Stimulated activated naive CD8-positive, alpha-beta T cell treated with anti-CD3 and anti-CD28 coated beads, Interleukin-15, amount 100 ng/mL, for 72 hours (primary cell): Measurements from ENCODE around the gene EFCAB12.

ENCODE experiments used
- ATAC-seq: fragments of 150-1000 bp; cut with Tn5 transposase; 2 replicates; pipeline ENCODE4 v1.10.0; 2021; ENCODE audit warnings: mild to moderate bottlenecking, moderate library complexity
- DNase-seq, 2 donors: peaks; one replicate each; pipeline ENCODE4 v3.0.0; 2021 to 2022
- H3K27ac Mint-ChIP-seq, 2 donors: one replicate each; pipeline ENCODE4 v1.8.0; 2022; ENCODE audit warnings: mild to moderate bottlenecking in 2 of 2, mixed read lengths in 2 of 2, moderate library complexity in 2 of 2
- H3K27me3 Mint-ChIP-seq: one replicate; pipeline ENCODE4 v1.8.0; 2022; ENCODE audit warnings: mixed read lengths
- H3K4me1 Mint-ChIP-seq: one replicate; pipeline ENCODE4 v1.8.0; 2022; ENCODE audit warnings: mild to moderate bottlenecking, mixed read lengths
- H3K4me3 Mint-ChIP-seq, 2 donors: one replicate each; pipeline ENCODE4 v1.8.0; 2022; ENCODE audit warnings: mild to moderate bottlenecking in 2 of 2, mixed read lengths in 2 of 2, moderate library complexity in 1 of 2
- H3K9me3 Mint-ChIP-seq, 2 donors: one replicate each; pipeline ENCODE4 v1.8.0; 2022; ENCODE audit warnings: mixed read lengths in 2 of 2

Gene EFCAB12

DNA sequence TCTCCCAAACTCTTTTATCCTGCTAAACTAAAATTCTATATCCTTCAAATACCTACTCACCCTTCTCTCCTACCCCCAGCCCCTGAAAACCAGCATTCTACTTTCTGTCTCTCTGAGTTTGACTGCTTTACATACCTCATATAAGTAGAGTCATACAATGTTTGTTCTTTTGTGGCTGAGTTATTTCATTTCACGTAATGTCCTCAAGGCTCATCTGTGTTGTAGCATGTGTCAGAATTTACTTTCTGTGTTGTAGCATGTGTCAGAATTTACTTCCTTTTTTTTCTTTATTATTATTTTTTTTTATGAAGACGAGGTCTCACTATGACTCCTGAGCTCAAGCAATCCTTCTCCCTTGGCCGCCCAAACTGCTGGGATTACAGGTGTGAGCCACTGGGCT is 31.7 kb upstream of the EFCAB12 start:
- no peaks in the 10 kb centered on the region for H3K27me3 Mint-ChIP-seq
- H3K4me1 Mint-ChIP-seq, result peaks cover 14% of the 10 kb centered on the region
- H3K4me3 Mint-ChIP-seq, result no peak overlapping the region
- ATAC-seq (no peak), DNase-seq (no peak)
- H3K27ac Mint-ChIP-seq, result no peak overlapping the region
- no peaks in the 10 kb centered on the region for H3K9me3 Mint-ChIP-seq

DNA sequence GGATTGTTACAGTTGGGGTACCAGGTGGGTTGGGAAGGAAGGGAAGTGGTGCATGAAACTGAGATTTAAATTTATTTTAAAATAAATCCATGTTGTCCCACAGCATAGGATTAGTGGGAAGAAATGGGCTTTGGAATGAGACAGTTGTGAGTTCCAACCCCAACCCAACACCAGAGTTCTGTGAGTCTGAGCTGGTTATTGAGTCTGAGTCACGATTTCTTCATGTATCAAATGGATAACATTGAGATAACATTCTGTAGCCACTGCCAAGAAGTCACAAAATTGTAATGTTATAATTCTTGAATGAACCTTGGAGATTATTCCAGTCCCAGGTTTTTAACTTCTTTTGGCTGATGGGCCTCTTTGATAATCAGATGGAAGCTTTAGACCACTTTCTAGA is 25.3 kb upstream of the EFCAB12 start:
- H3K27me3 Mint-ChIP-seq, result no peaks in the 10 kb centered on the region
- no peak for DNase-seq
- no peak overlapping the region for H3K27ac Mint-ChIP-seq
- no peaks in the 10 kb centered on the region for H3K4me1 Mint-ChIP-seq
- no peak overlapping the region for H3K4me3 Mint-ChIP-seq
- no peaks in the 10 kb centered on the region for H3K9me3 Mint-ChIP-seq
- no peak for ATAC-seq

DNA sequence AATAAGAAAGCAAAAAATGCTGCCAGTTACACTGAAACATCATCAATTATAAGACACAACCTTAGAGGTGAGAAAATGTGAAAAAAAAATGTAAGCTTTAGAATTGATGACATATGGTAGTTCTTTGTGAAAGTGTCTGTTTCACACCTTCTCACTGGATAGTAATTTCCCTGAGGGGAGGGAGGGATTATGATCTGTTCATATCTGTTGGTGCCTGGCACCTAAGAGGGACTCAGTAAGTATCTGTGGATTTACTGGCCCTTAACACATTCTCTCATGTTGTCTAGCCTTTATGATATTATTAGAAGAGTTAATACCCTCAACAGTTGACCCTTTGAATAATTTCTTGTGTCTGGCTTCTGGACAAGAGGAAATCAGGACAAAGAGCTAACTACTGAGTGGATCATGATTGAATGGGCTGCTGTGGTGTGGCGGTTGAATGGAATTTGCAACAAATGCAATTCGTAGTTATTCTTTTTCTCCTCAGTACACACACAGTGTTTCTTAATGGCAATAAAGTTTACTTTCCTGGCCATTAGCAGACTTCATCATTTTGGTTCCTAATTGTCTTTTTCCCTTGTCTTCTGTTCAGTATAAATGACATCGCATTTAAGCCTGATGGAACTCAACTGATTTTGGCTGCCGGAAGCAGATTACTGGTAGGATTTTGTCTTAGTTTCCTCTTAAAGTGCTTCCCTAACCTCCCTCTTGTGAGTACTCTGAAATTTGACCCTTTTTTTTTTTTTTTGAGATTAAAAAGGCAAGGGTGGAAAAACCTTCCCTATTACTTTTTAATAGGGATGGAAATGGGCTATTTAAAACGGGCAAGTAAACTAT is 21.1 kb upstream of the EFCAB12 start:
- Mint-ChIP-seq H3K4me1 (no peaks in the 10 kb centered on the region), H3K27ac (no peak overlapping the region), H3K9me3 (no peaks in the 10 kb centered on the region), H3K4me3 (no peak overlapping the region), H3K27me3 (no peaks in the 10 kb centered on the region)
- ATAC-seq (no peak), DNase-seq (no peak)

DNA sequence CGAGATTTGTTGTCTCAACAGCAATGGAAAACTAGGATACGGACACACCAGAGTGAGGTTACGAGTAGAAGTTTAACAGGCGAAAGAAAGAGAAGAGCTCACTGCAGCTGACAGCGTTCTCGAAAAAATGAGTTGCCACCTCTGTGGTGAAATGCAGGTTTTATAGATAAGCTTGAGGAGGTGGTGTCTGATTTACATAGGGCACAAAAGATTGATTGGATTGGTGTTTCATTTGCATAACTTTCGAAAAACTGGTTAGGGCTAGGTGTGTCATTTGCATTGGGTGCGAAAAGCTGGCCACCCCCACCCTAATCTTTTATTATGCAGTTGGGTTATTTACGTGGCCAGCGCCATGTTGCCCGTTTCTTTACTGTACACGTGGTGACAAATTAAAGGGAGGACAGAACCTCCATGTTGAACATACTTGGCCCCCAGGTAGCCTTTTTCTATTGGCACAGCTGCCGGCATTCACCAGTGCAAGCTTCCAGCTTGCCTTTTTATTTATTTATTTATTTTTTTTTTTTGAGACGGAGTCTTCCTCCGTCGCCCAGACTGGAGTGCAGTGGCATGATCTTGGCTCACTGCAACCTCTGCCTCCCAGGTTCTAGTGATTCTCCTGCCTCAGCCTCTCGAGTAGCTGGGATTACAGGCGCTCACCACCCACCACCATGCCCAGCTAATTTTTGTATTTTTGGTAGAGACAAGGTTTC is 19.9 kb upstream of the EFCAB12 start:
- no peak for ATAC-seq
- Mint-ChIP-seq H3K27me3 (no peaks in the 10 kb centered on the region), H3K4me3 (no peak overlapping the region), H3K9me3 (no peaks in the 10 kb centered on the region), H3K4me1 (peaks cover 6% of the 10 kb centered on the region), H3K27ac (no peak overlapping the region)
- no peak for DNase-seq

DNA sequence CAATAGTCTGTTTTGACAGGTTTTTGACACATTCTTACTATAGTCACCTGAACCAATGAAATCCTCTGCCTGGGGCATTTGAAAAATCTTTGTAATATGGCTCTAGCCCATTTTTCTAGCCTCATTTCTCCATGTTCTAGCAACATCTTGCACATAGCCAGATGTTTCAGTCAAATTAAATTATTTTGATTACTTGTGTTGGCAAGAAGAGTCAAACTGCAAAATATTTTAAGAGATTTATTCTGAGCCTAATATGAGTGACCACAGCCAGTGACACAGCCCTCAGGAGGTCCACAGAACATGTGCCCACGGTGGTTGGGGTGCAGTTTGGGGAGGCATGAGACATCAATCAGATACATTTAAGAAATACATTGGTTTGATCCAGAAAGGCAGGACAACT is 18.5 kb upstream of the EFCAB12 start:
- H3K27ac Mint-ChIP-seq, result no peak overlapping the region

DNA sequence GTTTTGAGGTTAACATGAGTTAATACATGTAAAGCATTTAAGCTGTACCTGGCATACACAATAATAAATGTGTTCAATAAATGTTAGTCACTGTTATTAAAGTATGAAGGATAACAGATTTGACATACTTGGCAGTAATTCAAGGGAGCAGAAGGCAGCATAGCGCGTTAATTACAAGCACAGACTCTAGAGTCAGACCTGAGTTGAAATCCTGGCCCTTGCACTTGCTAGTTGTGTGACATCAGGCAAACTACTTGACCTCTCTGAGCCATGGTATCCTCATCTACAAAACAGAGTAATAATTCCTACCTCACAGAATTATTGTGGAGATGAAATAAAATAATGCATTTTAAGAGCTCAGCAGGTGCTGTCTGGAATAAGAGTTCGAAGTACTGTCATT is 17.0 kb upstream of the EFCAB12 start:
- Mint-ChIP-seq H3K9me3 (no peaks in the 10 kb centered on the region), H3K27ac (no peak overlapping the region), H3K4me3 (no peak overlapping the region), H3K27me3 (no peaks in the 10 kb centered on the region), H3K4me1 (peaks cover 28% of the 10 kb centered on the region)
- ATAC-seq (no peak), DNase-seq (no peak)

More for the DNA sequence above, 18.5 kb upstream of the EFCAB12 start:
- no peak for ATAC-seq
- DNase-seq, result no peak
- Mint-ChIP-seq H3K4me1 (peaks cover 17% of the 10 kb centered on the region), H3K4me3 (no peak overlapping the region), H3K9me3 (no peaks in the 10 kb centered on the region), H3K27me3 (no peaks in the 10 kb centered on the region)

DNA sequence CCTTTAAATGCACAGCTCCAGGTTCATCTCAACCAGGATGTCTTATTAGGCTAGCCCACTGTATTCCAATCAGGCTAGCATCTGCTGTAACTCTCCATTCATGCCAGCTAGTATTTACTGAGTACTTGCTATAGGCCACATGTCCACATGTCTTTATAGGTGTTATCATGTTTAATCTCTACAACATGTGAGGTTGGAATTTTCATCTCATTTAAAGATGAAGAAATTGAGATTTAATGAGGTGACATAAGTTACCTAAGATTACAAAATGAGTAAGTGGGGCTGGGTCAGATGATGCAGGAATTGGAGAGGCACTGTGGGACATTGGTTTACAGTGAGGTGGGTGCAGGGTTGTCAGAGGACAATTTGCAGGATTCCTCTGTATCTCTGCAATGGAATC is 14.5 kb upstream of the EFCAB12 start:
- Mint-ChIP-seq H3K9me3 (no peaks in the 10 kb centered on the region), H3K4me1 (peaks cover 36% of the 10 kb centered on the region), H3K4me3 (no peak overlapping the region), H3K27ac (peak overlapping the region in 1 of 2 donors; percentile 2), H3K27me3 (no peaks in the 10 kb centered on the region)
- DNase-seq (no peak), ATAC-seq (no peak)

DNA sequence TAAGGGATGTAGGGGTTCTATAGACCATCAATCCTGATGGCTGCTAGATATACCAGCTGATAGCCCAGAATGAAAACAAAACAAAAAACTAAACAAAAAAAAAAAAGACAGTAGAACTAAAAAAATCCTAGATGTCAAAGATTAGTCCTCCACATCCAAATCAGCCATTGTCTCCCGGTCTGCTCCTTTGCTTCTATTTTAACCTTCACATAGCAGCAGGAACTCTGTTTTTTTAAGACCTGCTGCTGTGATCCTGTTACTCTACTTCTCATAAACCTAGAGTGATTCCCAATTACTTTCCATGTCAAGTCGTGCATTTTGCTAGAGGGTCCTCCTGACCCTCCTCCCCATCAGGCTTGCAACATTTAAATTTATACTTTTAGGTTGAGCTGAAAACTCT is 14.1 kb upstream of the EFCAB12 start:
- DNase-seq, result no peak
- Mint-ChIP-seq H3K27ac (peak overlapping the region in 1 of 2 donors; percentile 2), H3K9me3 (no peaks in the 10 kb centered on the region), H3K27me3 (no peaks in the 10 kb centered on the region), H3K4me3 (no peak overlapping the region), H3K4me1 (peaks cover 40% of the 10 kb centered on the region)
- no peak for ATAC-seq

DNA sequence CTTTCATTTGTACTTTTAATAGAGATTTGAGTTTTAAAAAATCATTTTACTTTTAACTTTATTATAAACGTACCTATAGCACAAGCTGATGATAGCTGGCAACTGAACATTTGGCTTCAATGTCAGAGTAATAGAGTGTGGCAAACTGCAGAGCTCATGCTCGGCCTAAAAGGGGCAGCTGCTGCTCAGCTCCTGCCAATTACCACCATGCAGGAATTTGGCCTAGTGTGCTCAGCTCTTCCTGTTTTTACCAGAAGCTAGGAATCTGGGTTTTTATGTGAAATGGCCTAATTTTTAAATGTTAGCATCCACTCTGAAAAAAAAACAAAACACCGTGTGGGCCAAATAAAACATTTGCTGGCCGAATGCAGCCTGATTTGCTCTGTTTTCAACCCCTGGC is 13.3 kb upstream of the EFCAB12 start:
- Mint-ChIP-seq H3K27ac (no peak overlapping the region), H3K27me3 (no peaks in the 10 kb centered on the region), H3K9me3 (no peaks in the 10 kb centered on the region), H3K4me3 (peak overlapping the region; percentile 84 to 99), H3K4me1 (peaks cover 44% of the 10 kb centered on the region)
- ATAC-seq, result no peak
- no peak for DNase-seq

DNA sequence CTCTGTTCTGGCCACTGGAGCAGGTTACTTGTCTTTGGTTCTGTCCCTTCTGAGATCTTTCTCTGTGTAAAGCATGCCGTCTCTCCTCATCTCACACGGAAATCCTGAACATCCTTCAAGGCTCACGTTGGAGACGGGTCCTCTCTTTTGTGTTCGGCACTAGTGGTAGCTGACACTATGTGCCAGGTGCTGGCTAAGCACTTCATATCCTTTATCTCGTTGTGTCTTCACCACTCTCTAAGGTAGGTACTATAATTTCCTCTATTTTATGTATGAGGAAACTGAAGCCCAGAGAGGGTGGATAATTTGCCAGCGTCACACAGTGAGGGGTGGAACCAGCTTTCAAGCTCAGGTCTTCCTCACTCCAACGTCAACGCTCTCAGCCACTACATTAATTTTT is 12.8 kb upstream of the EFCAB12 start:
- DNase-seq, result no peak
- no peaks in the 10 kb centered on the region for H3K27me3 Mint-ChIP-seq
- H3K9me3 Mint-ChIP-seq, result no peaks in the 10 kb centered on the region
- peak overlapping the region; percentile 30 to 98 for H3K27ac Mint-ChIP-seq
- peak overlapping the region; percentile 84 to 99 for H3K4me3 Mint-ChIP-seq
- peaks cover 50% of the 10 kb centered on the region for H3K4me1 Mint-ChIP-seq
- no peak for ATAC-seq

DNA sequence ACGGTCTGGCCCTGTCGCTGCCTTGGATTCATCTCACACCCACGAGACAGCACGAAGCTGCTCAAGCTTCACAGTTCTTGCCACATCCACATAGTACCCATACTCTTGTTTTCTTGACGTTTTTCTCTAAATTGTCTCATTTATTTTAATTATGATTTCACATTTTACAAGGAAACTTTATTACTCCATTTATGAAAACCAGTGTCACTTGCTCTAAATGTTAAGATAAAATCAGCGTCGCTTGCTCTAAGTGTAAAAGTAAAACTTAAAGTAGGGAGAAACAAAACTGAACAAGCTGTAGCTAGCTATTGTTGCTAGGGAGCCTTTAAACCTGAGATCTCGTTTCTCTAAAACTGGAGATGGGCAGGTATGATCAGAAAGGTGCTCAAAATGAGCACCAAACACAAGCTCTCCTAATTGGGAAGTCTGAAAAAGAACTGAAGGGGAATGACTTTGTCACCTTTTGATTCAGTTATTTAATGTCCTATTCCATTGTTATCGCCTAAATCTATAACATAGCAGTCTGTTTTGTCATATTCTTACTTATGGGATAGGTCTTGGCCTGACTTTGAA is 12.3 kb upstream of the EFCAB12 start:
- ATAC-seq (no peak), DNase-seq (no peak)
- peak overlapping the region; percentile 84 to 99 for H3K4me3 Mint-ChIP-seq
- peak overlapping the region; percentile 88 to 98 for H3K27ac Mint-ChIP-seq
- H3K4me1 Mint-ChIP-seq, result peaks cover 55% of the 10 kb centered on the region
- no peaks in the 10 kb centered on the region for H3K27me3 Mint-ChIP-seq
- no peaks in the 10 kb centered on the region for H3K9me3 Mint-ChIP-seq

DNA sequence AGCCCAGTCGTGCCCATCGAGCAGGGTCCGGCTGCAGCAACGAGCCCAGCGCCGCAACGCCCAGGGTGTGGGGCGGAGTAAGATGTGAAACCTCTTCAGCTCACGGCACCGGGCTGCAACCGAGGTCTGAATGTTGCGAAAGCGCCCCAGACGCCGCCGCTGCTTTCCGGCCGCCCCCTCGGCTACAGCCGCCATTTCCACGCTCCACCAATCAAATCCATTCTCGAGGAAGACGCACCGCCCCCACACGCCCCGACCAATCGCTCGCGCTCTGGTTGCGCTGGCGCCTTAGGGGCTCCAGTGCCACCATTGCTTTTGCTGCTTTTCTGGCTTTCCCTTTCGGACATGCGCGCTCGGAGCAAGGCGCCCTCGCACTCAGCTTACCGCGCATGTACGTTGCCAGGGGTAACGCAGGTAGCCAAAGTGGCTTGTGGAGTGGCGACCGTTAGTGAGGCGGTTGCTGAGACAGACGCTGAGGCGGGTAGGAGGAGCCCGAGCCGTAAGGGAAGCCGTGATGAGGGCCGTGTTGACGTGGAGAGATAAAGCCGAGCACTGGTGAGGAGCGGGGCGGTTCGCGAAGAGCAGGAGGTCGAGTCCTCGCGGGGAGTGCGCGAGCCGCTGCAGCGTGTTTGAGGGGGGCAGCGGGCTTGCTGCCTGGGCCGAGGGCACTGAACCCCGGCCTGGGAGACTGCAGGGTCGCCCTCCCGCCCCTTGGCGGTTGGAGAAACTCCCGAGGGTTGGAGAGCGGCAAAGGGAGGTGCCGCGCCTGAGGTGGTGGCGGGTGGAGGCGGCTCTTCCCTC is 11.6 kb upstream of the EFCAB12 start, which contains the start of the genes IFT122 and MBD4:
Gene IFT122, plus strand, starts transcription at position 408 of the 801 bp plus-strand sequence. Its CDS starts 107 bp downstream, at position 515.
Gene MBD4, minus strand, starts transcription at position 132 of the 801 bp plus-strand sequence. Its CDS starts 115 bp downstream, at position 17.
- DNase-seq (peak; percentile 99 to 100), ATAC-seq (peak; percentile 94)
- H3K4me3 Mint-ChIP-seq, result peak within 1 kb of the TSS; percentile 84 to 99
- H3K9me3 Mint-ChIP-seq, result no peaks in the 10 kb centered on the region
- H3K27ac Mint-ChIP-seq, result peak within 1 kb of the TSS; percentile 88 to 98
- peaks cover 62% of the 10 kb centered on the region for H3K4me1 Mint-ChIP-seq
- no peaks in the 10 kb centered on the region for H3K27me3 Mint-ChIP-seq

DNA sequence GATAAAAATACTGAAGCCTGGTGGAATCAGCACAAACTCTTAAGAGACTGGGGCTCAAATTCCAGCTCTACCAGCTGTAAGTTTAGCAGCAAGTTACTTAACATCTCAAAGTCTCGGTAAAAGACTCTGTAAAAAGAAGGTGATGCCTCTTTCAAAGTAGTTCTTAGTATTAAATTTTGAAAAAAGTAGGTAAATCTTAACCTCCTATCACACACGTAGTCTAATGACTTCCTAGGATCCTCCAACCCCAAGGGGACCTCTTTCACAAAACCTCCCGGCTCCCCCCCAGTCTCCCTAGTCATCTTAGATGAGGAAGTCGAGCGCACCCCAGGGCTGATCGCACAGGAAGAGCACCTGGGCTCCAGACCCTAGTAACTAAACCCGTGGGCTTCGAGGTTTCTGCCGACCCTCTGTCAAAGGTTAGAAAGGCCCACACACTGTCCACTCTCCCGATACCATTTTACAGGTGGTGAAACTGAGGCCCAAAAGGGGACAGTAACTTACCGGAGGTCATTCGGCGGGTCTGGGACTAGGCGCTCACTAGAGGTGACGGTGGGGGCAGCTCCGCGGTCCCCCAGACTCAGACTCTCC is 10.9 kb upstream of the EFCAB12 start:
- ATAC-seq (peak; percentile 21), DNase-seq (no peak)
- Mint-ChIP-seq H3K27ac (peak overlapping the region; percentile 88 to 93), H3K27me3 (no peaks in the 10 kb centered on the region), H3K4me1 (peaks cover 69% of the 10 kb centered on the region), H3K9me3 (no peaks in the 10 kb centered on the region), H3K4me3 (peak overlapping the region; percentile 84 to 99)

DNA sequence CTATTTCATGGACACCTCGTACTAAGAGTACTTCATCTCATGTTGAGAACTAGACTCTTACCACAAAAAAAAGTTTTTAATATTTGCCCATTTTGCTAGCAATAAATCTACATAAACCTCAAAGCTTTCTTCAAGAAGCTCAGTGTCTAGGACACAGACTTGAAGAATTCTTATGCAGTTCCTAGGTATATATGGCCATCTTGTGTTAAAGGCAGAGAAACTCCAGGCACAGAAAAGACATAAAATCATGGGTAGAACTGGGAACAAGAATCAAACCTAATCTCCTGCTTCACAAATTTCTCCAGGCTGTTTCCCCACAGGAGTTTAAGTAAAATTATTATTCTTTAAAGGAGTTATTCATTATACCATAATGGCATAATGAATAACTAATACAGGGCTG is 6.9 kb upstream of the EFCAB12 start:
- no peak for ATAC-seq
- H3K27me3 Mint-ChIP-seq, result no peaks in the 10 kb centered on the region
- peak overlapping the region; percentile 54 to 58 for H3K27ac Mint-ChIP-seq
- no peak for DNase-seq
- H3K9me3 Mint-ChIP-seq, result no peaks in the 10 kb centered on the region
- H3K4me1 Mint-ChIP-seq, result peaks cover 55% of the 10 kb centered on the region
- peak overlapping the region; percentile 13 to 46 for H3K4me3 Mint-ChIP-seq

DNA sequence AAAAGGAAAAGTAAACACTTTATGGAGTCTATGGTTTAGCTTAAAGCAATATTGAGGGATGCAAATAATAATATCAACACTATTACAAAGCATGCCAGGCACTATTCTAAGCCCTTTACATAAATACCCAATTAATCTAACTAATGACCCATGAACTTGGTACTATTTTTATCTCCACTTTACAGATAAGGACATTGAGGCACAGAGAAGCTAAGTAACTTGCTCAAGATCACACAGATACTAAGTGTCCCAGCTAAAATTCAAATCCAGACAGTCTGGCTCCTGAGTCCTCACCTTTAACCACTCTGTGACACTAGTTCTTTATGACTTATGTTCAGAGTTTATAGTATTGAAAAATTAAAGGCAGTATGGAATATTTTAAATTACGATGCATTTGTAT is 5.7 kb upstream of the EFCAB12 start:
- no peaks in the 10 kb centered on the region for H3K27me3 Mint-ChIP-seq
- no peak overlapping the region for H3K27ac Mint-ChIP-seq
- DNase-seq (no peak), ATAC-seq (no peak)
- H3K4me3 Mint-ChIP-seq, result no peak overlapping the region
- H3K9me3 Mint-ChIP-seq, result no peaks in the 10 kb centered on the region
- H3K4me1 Mint-ChIP-seq, result peaks cover 65% of the 10 kb centered on the region
